GM21529 (cell line): ENCODE data around the gene SLC22A5.
"Not testable (repeated sequence)": the region's sequence is repeated elsewhere in the genome, so short reads cannot be mapped to it uniquely, and the experiment has no call there.

Experiments
- ATAC-seq: cut with Tn5 transposase; IDR thresholded peaks from one replicate; pipeline ENCODE4 v1.9.1; 2021; ENCODE audit not compliant: unreplicated experiment

Gene SLC22A5

DNA sequence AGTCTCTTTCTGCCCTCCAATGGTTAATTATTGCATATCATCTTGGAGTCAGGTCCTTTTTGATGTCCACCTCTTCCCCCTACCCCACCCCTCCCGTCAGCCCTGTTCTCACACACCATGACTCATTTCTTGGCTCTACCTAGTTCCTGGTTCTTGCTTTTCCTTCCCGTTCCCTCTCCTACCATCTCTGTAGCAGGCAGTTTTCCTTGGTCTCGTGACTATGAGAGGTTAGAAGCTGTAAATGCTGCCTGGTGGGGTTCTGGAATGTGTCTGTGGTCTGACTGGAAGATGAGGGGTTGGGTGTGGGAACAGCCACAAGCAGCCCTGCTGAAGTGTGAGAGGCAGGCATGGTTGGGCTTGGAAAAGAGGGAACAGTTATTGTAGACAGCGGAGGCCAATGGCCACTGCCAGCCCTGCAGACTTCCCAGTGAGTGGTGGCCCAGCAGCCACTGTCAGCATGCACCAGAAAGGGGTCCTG is 18.2 kb downstream of the SLC22A5 start:
- no peak for ATAC-seq

DNA sequence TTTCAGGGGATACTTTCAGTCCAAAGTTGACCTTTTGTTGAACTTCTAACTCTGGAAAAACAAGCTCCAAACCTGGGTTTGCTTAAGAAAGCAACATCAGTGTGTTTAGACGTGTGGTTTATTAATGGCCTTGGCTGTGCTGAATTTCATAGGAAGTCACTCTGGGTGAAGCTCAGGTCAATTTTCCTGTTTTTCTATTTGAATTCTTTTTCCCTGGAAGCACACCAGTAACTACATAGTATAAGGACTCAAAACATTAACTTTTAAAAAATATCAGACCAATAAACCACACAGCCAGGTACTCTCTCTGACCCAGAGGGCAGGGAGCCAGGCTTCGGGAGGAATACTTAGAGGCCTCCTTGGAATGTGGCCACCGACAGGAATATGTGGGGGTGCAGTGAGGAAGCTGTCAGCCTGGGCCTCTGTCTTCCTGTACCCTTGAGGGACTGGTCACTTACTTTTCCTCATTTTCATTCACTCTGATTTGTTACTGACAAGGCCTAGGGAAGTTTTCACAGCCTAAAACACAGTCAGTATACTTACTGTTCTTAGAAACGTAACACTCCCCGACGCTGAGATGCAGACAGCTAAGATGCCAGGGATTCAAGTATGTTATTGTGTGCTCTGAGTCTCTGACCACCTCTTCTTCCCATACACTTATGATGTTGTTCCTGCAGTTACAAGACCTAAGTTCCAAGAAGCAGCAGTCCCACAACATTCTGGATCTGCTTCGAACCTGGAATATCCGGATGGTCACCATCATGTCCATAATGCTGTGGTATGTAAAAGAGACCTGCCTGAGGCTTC is 18.9 kb downstream of the SLC22A5 start:
- no peak for ATAC-seq

DNA sequence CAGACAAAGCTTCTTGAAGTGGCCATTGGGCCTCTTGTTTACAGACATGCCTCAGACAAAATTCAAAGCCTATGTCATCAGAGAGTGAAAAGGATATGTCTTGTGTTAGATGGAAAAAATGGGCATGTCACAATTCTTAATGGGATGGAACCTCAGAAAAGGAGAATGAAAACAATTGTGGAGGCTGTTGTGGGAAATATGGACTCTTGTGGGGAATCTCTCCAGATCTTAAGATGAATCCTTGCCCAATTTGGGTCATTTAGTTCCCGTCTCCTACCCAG is 19.5 kb downstream of the SLC22A5 start:
- no peak for ATAC-seq

DNA sequence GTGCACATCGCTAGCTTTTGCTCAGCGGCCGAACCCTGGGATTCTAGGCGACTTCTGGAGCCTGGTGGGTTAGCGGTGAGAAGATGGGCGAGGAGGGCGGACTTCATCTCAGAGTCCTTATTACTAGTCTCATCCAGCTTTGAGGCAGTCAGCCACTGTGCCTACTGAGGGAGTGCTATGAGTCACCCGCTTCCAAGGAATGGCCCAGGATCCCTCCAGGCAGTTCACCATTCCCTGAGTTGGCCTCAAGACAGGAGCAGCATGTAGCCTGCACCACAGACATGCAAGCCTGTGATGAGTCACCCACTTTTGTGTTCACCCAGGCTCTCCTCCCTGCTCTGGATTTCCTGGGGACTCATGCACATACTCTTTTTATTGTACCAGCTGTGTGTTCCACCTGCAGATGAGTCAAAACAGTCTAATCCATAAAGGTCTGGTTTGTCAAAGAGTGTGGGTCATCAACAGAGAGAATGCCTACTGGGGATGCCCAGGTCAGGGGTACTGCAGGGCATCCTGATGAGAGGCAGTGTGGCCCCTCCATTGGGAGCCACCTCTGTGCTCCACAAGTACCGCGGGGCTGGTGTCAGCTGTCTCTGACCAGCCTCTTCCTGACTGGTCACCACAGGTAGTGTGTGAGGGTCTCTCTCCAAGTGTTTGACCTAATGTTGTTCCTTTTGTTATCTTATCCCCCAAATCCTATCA is 20.2 kb downstream of the SLC22A5 start:
- no peak for ATAC-seq

DNA sequence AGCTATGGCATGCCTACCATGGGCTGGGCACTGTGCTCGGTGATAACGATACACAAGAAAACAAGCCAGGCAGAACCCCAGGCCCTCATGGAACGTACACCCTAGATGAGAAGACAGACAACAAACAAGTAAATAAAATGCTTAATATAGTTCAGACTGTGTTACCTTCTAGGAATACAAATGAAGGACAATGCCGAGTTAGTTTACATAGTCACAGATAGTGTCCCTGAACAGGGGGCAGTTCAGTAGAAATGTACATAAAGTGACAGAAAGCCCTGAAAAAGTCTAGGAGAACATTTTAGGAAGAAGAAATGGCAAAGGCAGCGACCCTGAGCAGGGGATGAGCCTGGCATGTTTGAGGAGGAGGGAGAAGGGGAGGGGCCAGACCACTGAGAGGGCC is 21.7 kb downstream of the SLC22A5 start:
- ATAC-seq: no peak

DNA sequence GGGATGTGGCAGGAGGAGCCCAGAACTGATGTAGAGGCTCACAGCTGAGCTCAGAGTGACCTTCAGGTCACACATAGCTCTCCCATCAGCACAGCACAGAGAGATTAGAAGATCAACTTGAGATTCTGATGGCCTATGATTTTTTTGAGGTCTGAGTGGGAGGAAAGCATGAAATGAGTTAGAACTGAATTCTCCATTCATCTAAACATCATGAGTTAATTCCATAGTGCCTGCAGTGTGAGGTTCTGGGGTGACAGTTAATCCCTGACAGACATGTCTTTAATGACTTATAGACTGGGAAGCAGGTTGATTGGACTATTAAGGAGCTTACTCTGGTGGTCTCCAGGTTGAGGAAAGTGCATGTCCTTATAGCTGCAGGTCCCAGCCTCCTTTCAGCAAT is 22.4 kb downstream of the SLC22A5 start:
- ATAC-seq: no peak

DNA sequence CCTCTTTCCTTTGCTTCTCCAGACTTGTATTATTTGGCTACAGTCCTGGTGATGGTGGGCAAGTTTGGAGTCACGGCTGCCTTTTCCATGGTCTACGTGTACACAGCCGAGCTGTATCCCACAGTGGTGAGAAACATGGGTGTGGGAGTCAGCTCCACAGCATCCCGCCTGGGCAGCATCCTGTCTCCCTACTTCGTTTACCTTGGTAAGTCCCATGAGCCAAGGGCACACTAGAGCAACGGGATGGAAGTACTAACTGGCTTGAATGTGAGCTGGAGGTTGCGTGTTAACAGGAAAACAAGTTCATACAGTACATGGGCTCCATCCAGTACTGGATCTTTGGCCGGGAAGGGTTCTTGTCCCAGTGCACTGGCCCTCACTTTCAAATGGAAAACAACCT is 22.9 kb downstream of the SLC22A5 start:
- no peak for ATAC-seq

DNA sequence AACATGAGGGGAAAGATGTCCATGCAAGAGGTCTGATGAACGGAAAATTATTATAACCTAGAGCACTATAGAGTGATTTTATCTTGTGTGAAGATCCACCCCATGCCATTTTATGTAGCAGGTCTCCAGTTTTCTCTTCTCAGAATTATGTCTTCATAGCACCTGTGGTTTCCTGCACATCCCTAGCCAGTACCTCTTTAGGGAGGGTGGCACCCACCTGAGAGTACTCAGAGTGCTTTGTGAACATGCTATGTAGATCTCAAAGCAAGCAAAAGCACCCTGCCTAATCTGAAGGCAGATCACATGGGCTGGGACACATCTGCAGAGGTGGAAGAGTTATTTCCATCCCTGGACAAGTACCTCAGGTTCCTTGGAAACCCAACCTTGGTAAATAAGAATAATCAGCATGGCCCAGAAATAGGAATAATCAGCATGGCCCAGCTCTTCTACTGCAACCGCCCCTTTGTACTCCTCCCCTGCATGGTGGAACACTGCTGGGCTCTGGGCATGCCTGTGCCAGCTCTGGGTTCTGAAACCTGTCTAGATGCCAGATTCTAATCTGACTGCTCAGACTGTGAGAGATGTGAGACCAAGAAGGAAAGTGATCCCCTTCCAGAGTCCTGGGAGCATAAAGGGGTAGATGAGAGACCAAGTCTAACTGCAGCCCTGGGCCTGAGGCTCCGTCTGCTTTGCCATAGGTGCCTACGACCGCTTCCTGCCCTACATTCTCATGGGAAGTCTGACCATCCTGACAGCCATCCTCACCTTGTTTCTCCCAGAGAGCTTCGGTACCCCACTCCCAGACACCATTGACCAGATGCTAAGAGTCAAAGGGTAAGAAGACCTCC is 23.7 kb downstream of the SLC22A5 start:
- ATAC-seq: no peak

DNA sequence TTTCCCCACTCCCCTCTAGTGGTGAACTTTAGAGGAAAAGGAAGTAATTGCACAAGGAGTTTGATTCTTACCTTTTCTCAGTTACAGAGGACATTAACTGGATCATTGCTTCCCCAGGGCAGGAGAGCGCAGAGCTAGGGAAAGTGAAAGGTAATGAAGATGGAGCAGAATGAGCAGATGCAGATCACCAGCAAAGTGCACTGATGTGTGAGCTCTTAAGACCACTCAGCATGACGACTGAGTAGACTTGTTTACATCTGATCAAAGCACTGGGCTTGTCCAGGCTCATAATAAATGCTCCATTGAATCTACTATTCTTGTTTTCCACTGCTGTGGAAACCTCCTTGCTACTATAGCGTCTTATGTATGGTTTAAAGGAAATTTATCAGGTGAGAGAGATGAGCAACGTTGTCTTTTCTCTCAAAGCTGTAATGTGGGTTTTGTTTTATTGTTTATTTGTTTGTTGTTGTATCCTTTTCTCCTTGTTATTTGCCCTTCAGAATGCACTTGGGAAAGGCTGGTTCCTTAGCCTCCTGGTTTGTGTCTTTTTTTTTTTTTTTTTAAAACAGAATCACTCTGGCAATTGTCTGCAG is 25.3 kb downstream of the SLC22A5 start:
- ATAC-seq: peak; percentile 85

DNA sequence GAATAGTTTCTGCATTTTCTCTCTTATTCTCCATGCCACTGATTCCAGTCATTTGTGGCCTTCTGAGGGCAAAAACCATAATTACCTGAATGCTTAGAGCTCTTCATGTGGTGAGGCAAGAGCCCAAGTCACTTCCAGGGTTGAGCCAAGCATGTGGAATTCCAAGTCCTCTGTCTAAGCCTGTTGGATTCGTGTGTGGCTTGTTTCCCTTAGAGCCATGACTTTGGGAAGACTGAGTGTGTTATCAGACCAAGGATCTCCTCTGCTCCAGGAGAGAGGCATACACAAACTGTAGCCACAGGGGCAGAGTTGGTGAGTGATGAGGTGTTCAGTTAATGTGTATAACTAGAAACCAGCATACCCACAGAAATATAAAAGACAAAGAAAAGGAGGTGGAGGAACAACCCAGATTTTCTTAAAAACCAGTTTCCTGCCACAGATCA is 27.1 kb downstream of the SLC22A5 start:
- ATAC-seq: no peak

DNA sequence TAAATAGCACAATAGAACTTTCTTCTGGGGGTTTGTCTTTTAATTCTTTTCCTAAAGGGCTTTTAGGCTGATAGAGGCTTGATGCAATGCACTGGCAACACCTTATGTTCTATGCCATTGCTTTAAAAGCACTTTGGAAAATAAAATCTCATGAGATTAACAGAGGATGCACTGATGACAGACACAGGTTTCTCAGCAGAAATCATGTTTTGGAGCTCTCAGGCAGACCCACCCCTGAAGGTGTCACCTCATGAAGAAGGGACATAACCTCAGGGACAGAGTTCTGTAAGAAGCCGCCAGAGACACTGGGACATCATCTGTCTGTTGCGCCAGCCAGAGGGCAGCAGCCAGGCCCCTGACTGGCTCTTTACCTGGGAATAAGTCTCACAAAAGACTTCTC is 27.7 kb downstream of the SLC22A5 start:
- no peak for ATAC-seq

DNA sequence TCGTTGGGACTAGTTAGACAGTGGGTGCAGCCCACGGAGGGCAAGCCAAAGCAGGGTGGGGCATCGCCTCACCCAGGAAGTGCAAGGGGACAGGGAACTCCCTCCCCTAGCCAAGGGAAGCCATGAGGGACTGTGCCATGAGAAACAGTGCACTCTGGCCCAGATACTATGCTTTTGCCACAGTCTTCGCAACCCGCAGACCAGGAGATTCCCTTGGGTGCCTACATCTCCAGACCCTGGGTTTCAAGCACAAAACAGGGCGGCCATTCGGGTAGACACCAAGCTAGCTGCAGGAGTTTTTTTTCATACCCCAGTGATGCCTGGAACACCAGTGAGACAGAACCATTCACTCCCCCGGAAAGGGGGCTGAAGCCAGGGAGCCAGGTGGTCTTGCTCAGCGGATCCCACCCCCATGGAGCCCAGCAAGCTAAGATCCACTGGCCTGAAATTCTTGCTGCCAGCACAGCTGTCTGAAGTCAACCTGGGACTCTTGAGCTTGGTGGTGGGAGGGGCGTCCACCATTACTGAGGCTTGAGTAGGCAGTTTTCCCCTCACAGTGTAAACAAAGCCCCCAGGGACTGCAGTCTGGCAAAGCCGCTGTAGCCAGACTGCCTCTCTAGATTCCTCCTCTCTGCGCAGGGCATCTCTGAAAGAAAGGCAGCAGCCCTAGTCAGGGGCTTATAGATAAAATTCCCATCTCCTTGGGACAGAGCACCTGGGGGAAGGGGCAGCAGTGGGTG is 28.6 kb downstream of the SLC22A5 start:
- ATAC-seq: not testable (repeated sequence)

DNA sequence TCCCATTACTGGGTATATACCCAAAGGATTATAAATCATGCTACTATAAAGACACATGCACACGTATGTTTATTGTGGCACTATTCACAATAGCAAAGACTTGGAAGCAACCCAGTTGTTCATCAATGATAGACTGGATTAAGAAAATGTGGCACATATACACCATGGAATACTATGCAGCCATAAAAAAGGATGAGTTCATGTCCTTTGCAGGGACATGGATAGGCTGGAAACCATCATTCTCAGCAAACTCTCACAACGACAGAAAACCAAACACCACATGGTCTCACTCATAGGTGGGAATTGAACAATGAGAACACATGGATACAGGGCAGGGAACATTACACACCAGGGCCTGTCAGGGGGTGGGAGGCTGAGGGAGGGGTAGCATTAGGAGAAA is 34.5 kb downstream of the SLC22A5 start:
- not testable (repeated sequence) for ATAC-seq

DNA sequence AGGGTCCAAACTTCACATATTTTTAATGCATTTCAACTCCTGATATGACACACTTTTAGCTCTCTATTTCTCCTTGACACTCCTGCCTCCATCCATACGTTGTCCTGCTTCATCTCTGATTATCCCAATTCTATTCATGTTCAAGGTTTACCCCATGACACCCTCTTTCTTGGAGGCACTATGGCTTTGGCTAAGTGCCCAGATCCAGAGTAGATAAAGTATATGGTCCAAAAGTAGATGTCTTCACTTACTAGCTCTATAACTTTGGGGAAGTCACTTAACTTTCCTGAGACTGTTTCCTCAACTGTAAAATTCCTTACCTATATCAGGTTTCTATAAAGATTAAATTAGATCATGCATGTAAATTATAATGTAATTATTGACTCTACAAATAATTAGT is 36.1 kb downstream of the SLC22A5 start:
- ATAC-seq: no peak

DNA sequence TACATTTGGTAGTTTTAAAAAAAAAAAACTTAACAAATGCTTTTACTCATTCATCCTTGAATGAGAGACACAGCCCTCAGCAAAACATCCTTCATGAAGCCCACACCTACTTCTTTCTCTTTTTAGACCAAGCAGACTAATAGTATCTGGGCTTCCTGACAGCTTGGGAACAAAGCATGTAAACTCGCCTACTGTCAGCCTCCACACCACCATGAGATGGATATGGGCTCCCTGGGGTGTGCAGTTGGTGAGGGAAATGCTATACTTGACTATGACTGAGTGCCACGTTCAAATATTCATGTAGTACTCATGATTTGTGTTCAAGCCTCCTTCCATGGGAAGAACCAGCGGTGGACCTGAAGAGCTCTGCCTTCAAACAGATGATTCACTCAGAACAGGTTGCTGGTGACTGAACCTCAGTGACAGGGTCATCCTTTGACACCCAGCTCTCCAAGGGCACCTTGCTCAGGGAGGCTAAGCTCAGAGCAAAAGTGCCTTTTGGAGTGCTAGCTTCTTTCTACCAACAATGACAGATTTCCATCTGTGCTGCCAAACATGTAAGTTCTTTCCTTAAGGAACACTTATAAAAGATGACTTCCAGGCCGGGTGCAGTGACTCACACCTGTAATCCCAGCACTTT is 36.8 kb downstream of the SLC22A5 start:
- no peak for ATAC-seq

DNA sequence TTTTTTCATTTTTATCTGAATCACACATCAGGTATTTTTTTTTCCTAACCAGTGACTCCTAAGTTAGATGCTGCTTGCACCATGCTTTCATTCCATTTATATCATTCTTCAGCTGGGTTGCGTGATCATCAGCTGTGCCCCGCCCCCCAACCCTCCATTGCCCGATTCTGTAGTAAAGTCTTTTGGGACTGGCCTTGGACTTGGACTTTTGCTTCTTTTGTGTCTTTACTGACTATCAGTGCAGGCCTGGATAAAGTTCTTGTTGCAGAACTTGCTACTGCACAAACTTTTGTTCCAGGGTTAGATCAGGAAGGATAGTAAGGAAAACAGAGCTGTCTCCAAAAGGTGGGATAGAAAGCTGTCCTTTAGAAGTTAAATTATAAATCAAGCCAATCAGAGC is 38.5 kb downstream of the SLC22A5 start:
- no peak for ATAC-seq

DNA sequence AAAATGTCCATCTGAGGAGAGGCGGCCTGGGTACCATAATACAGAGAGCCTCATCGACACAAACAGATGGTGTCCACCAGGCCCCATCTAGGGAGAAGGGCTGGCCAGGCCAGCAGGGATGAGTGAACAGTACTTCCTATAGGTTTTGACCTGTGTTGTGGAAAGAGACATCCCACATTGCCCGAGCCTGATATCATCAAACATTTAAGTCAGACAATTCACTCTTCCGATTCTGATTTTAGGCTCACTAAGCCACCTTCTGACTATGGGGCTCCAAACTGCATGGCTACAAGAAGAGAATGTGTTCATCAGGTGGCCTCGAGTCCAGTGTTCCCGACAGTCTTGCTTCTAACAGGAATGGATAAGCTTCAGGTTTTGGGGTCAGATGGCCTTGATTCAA is 38.9 kb downstream of the SLC22A5 start:
- no peak for ATAC-seq

DNA sequence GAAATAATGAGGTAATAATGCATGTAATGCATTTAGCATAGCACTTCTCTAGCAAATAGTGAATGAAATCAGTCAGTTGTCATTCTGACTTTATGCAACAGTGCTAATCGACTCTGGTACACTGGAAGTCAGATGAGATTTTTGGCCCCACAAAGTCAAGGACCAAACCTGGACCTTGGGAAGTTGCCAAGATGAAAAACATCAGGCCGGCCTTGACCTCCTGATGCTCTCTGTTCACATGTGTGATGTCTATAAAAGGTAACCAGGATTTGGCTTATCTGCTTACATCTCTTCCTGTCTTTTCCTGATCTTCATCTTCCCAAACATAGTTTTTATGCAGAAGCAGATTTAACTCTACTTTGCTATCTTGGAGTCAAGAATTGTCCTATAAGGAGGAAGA is 39.5 kb downstream of the SLC22A5 start:
- no peak for ATAC-seq

DNA sequence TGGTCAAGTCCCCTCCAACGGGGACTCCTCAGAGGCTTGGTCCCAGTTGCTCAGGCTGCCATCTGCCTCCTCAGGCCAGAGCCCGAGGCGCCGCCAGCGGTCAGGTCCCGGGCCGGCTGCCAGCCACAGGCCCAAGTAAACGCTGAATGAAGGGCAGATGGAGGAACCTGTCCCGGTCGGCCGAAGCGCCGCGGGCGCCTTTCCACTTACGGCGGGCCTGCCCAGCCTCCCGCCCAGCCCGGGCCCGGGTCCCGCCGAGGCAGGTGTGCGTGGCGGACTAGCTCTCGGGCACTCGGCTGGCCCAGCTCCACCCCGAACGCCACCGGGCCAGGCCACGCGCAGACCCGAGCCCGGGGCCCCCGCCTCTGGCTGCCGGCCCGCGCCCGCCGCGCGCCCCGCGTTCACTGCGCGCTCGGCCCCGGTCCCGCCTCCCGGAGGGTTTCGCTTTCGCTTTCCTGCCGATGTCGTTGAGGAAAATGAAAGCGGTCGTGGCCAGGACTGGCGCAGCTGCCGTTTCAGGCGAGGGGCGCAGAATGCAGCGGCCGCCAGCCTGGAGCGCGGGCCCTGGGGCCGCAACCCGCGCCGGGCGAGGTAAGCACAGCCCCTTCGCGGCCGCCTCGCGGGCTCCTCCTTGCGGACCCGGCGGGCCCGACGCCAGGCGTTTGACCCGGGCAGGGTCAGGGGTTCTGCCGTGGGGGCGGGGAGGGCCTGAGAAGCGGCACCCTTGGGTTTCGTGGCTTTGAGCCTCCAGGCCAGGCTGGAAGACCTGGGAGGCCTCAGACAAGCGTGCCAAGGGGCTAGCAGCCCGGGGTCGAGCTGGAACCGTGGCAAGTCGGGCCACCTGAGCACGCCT is 41.2 kb downstream of the SLC22A5 start:
- ATAC-seq: peak; percentile 66
